ENCODE measurements around the gene AKR1C3.
"Not testable (repeated sequence)": the region's sequence is repeated elsewhere in the genome, so short reads cannot be mapped to it uniquely, and the experiment has no call there.

AKR1C3 gene

GRCh38 chr10:5088703-5089261, 5.4 kb upstream of the AKR1C3 start:
- no peak for DNase-seq (ENCODE audit: low read depth in 2 of 2)

- DNase-seq (ENCODE audit: low read depth in 2 of 2): no peak
Measured at GRCh38 chr10:5089865-5090264, 4.3 kb upstream of the AKR1C3 start.

GRCh38 chr10:5090551-5090950, 3.7 kb upstream of the AKR1C3 start:
- no peak for DNase-seq (ENCODE audit: low read depth in 2 of 2)

GRCh38 chr10:5091196-5091595, 3.0 kb upstream of the AKR1C3 start:
- DNase-seq (ENCODE audit: low read depth in 2 of 2): no peak

GRCh38 chr10:5092375-5092774, 1.8 kb upstream of the AKR1C3 start:
- DNase-seq (ENCODE audit: low read depth in 2 of 2): no peak

- no peak for DNase-seq (ENCODE audit: low read depth in 2 of 2)
Measured at GRCh38 chr10:5092848-5093790, 1.1 kb upstream of the AKR1C3 start.

- DNase-seq (ENCODE audit: low read depth in 2 of 2): no peak
Measured at GRCh38 chr10:5095687-5096086, 1.5 kb downstream of the AKR1C3 start.

GRCh38 chr10:5096108-5096507, 1.9 kb downstream of the AKR1C3 start:
- no peak for DNase-seq (ENCODE audit: low read depth in 2 of 2)

GRCh38 chr10:5102479-5102878, 8.3 kb downstream of the AKR1C3 start:
- not testable (repeated sequence) for DNase-seq (ENCODE audit: low read depth in 2 of 2)

- DNase-seq (ENCODE audit: low read depth in 2 of 2): no peak
Measured at GRCh38 chr10:5103481-5103880, 9.3 kb downstream of the AKR1C3 start.

GRCh38 chr10:5105626-5106025, 11.4 kb downstream of the AKR1C3 start:
- no peak for DNase-seq (ENCODE audit: low read depth in 2 of 2)

- no peak for DNase-seq (ENCODE audit: low read depth in 2 of 2)
Measured at GRCh38 chr10:5106553-5106952, 12.3 kb downstream of the AKR1C3 start.

- no peak for DNase-seq (ENCODE audit: low read depth in 2 of 2)
Measured at GRCh38 chr10:5107860-5108526, 13.8 kb downstream of the AKR1C3 start.

GRCh38 chr10:5108658-5109416, 14.6 kb downstream of the AKR1C3 start:
- no peak for DNase-seq (ENCODE audit: low read depth in 2 of 2)

- DNase-seq (ENCODE audit: low read depth in 2 of 2): not testable (repeated sequence)
Measured at GRCh38 chr10:5109861-5110260, 15.6 kb downstream of the AKR1C3 start.

- DNase-seq (ENCODE audit: low read depth in 2 of 2): no peak
Measured at GRCh38 chr10:5116621-5117020, 22.4 kb downstream of the AKR1C3 start.

GRCh38 chr10:5117026-5117425, 22.8 kb downstream of the AKR1C3 start:
- DNase-seq (ENCODE audit: low read depth in 2 of 2): no peak

- DNase-seq (ENCODE audit: low read depth in 2 of 2): not testable (repeated sequence)
Measured at GRCh38 chr10:5119997-5120396, 25.8 kb downstream of the AKR1C3 start.

- no peak for DNase-seq (ENCODE audit: low read depth in 2 of 2)
Measured at GRCh38 chr10:5123886-5124285, 29.7 kb downstream of the AKR1C3 start.

GRCh38 chr10:5125315-5126044, 31.3 kb downstream of the AKR1C3 start:
- DNase-seq (ENCODE audit: low read depth in 2 of 2): no peak

GRCh38 chr10:5135581-5135980, 41.4 kb downstream of the AKR1C3 start:
- no peak for DNase-seq (ENCODE audit: low read depth in 2 of 2)
